ENCODE data around the gene AKIRIN1. TPM values are rescaled to one million over a fixed set of nuclear protein-coding genes. Genes with fewer than 3 reads are reported as not detected.
"Not testable (repeated sequence)": the region's sequence is repeated elsewhere in the genome, so short reads cannot be mapped to it uniquely, and the experiment has no call there.

The AKIRIN1 gene
- total and polyA plus RNA-seq, 8 donors, result 43.4 to 79.5 (median 67.2) TPM

- intact Hi-C loops (cut with DNase I), result no loop called here
- TF ChIP-seq, protein P1, sequence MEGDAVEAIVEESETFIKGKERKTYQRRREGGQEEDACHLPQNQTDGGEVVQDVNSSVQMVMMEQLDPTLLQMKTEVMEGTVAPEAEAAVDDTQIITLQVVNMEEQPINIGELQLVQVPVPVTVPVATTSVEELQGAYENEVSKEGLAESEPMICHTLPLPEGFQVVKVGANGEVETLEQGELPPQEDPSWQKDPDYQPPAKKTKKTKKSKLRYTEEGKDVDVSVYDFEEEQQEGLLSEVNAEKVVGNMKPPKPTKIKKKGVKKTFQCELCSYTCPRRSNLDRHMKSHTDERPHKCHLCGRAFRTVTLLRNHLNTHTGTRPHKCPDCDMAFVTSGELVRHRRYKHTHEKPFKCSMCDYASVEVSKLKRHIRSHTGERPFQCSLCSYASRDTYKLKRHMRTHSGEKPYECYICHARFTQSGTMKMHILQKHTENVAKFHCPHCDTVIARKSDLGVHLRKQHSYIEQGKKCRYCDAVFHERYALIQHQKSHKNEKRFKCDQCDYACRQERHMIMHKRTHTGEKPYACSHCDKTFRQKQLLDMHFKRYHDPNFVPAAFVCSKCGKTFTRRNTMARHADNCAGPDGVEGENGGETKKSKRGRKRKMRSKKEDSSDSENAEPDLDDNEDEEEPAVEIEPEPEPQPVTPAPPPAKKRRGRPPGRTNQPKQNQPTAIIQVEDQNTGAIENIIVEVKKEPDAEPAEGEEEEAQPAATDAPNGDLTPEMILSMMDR (IDR thresholded peaks at IDR 0.05), result no peak
- no peaks in the 10 kb centered on the region for H3K36me3 ChIP-seq
- no peaks in the 10 kb centered on the region for H3K27me3 ChIP-seq
- no peak for DNase-seq
- no peaks in the 10 kb centered on the region for H3K4me1 ChIP-seq
- no peak overlapping the region for H3K27ac ChIP-seq
- no peak overlapping the region for H3K4me3 ChIP-seq
- H3K9me3 ChIP-seq, result no peaks in the 10 kb centered on the region
- ATAC-seq, result peak; percentile 35
Measured at GRCh38 chr1:38962560-38962959, 28.5 kb upstream of the AKIRIN1 start.

DNA sequence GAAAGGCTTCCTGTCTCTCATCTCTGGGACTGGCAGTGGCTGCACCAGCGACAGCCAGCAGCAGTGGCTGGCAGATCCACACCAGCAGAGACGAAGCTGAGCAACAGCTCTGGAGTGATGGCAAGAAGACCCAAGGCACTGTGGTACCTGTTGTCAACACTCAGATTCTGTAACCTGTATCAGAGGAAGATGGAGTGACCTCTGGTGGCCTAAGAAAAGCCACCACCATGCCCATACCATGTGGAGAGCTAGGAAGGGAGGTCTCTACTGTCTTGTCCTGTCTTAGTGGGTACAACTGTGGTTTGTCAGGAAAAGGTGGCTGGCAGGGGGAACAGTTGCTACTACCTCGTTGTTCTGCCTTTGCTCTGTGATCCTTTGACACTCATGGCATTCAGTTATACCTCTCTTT is 26.9 kb upstream of the AKIRIN1 start:
- DNase-seq (no peak), ATAC-seq (peak; percentile 68)
- no peaks in the 10 kb centered on the region for H3K4me1 ChIP-seq
- H3K27me3 ChIP-seq, result no peaks in the 10 kb centered on the region
- H3K9me3 ChIP-seq, result no peaks in the 10 kb centered on the region
- no peak overlapping the region for H3K27ac ChIP-seq
- TF ChIP-seq, protein P1 (IDR thresholded peaks at IDR 0.05), result no peak
- H3K4me3 ChIP-seq, result no peak overlapping the region
- no peaks in the 10 kb centered on the region for H3K36me3 ChIP-seq
- intact Hi-C loops (cut with DNase I), result no loop called here

- H3K27ac ChIP-seq; H3K36me3 ChIP-seq; H3K4me3 ChIP-seq; H3K27me3 ChIP-seq; ATAC-seq; intact Hi-C loops (cut with DNase I); H3K4me1 ChIP-seq; H3K9me3 ChIP-seq; DNase-seq: not testable (repeated sequence)
Measured at GRCh38 chr1:38973145-38973544, 17.9 kb upstream of the AKIRIN1 start.

GRCh38 chr1:38973659-38974437 is 17.2 kb upstream of the AKIRIN1 start:
- Histone ChIP-seq H3K27ac (no peak overlapping the region), H3K27me3 (no peaks in the 10 kb centered on the region), H3K9me3 (peaks cover 0 to 13% of the 10 kb centered on the region in 2 donors), H3K4me3 (no peak overlapping the region), H3K4me1 (no peaks in the 10 kb centered on the region), H3K36me3 (no peaks in the 10 kb centered on the region)
- DNase-seq (no peak), ATAC-seq (no peak)
- TF ChIP-seq, protein P1 (IDR thresholded peaks at IDR 0.05), result no peak
- intact Hi-C loops (cut with DNase I), result no loop called here

GRCh38 chr1:38977399-38978244 is 13.5 kb upstream of the AKIRIN1 start:
- H3K9me3 ChIP-seq, result peaks cover 0 to 14% of the 10 kb centered on the region in 2 donors
- H3K4me1 ChIP-seq; H3K36me3 ChIP-seq; H3K27ac ChIP-seq; intact Hi-C loops (cut with DNase I); ATAC-seq; H3K4me3 ChIP-seq; DNase-seq; H3K27me3 ChIP-seq: not testable (repeated sequence)

DNA sequence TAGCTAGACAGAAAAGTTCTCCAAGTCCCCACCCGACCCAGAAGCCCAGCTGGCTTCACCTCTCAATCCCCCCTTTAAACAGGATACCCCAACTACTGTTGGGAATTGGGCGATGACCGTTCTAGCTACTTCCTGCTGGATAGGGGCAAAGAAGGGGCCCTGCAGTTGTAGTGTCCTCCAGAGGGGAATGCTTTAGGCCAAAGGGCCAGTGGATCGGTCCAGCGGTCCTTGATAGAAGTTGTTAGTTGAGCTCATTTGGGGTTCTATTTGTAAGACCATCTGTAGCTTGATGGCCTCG is 12.9 kb upstream of the AKIRIN1 start:
- H3K36me3 ChIP-seq; H3K27ac ChIP-seq; H3K4me3 ChIP-seq; ATAC-seq; intact Hi-C loops (cut with DNase I); H3K27me3 ChIP-seq; H3K4me1 ChIP-seq; DNase-seq: not testable (repeated sequence)
- peaks cover 0 to 14% of the 10 kb centered on the region in 2 donors for H3K9me3 ChIP-seq

- H3K36me3 ChIP-seq; ATAC-seq; H3K27me3 ChIP-seq; H3K4me3 ChIP-seq; H3K27ac ChIP-seq; DNase-seq; intact Hi-C loops (cut with DNase I); H3K4me1 ChIP-seq: not testable (repeated sequence)
- H3K9me3 ChIP-seq, result peaks cover 0 to 14% of the 10 kb centered on the region in 2 donors
Measured at GRCh38 chr1:38979380-38979779, 11.7 kb upstream of the AKIRIN1 start.
